Endothelial cell of umbilical vein (primary cell): Measurements from ENCODE around the gene COL6A2. TPM values are rescaled to one million over a fixed set of nuclear protein-coding genes. Genes with fewer than 3 reads are reported as not detected.

Experiments used
- BruUV-seq: library from RNA; stranded (reverse); fragments of 400-500 nt; replicated peaks from 2 replicates; lab custom pipeline; 2021; lab: Mats Ljungman, UMichigan
- CTCF ChIA-PET: fragments of 300-600, 350-600 bp; sonication (Branson Sonifier 250); formaldehyde crosslinking; loops from one replicate; lab custom pipeline; 2021; ENCODE audit warnings: antibody characterized with exemption, inconsistent platforms; lab: Charles Lee
- POLR2A ChIA-PET: fragments of 300-600, 350-600 bp; sonication (Branson Sonifier 250); formaldehyde crosslinking; loops from one replicate; lab custom pipeline; 2021; ENCODE audit warnings: antibody characterized with exemption, inconsistent platforms; lab: Charles Lee
- DNase-seq: peaks from one replicate; pipeline ENCODE4 v3.0.0-alpha.2; 2011; ENCODE audit warnings: low read depth, low spot score
- FAIRE-seq: peaks from 2 replicates; lab custom pipeline; 2011; peaks lifted over from hg19 to GRCh38; lab: Jason Lieb, UNC
- H2AFZ ChIP-seq: 2 replicates; pipeline ENCODE4 v1.6.0; 2012; ENCODE audit warnings: low read depth, low read length, control low read depth, inconsistent platforms
- H3K27ac ChIP-seq: 2 replicates; pipeline ENCODE4 v1.5.1; 2011; ENCODE audit warnings: low read depth, mild to moderate bottlenecking, control low read depth, low read length, moderate library complexity; ENCODE audit not compliant: insufficient read depth
- H3K27me3 ChIP-seq, 2 experiments: 2 replicates each; pipeline versions ENCODE4 v1.6.0 to v1.6.1; 2011; ENCODE audit warnings: low read length in 2 of 2, mixed read lengths in 1 of 2; ENCODE audit not compliant: control insufficient read depth in 2 of 2, insufficient read depth in 2 of 2
- H3K36me3 ChIP-seq, 2 experiments: 2 replicates in 1 of 2; 3 replicates in 1 of 2; pipeline ENCODE4 v1.5.1; 2011; ENCODE audit warnings: low read length in 2 of 2, mild to moderate bottlenecking in 1 of 2, moderate library complexity in 1 of 2; ENCODE audit not compliant: control insufficient read depth in 2 of 2, insufficient read depth in 2 of 2; ENCODE audit errors: extremely low read depth in 1 of 2
- H3K4me1 ChIP-seq: 3 replicates; pipeline ENCODE4 v1.5.1; 2011; ENCODE audit warnings: mild to moderate bottlenecking, low read length; ENCODE audit not compliant: control insufficient read depth, insufficient read depth; ENCODE audit errors: extremely low read depth
- H3K4me2 ChIP-seq: 2 replicates; pipeline ENCODE4 v1.6.1; 2011; ENCODE audit warnings: low read length, control low read depth, mixed read lengths; ENCODE audit not compliant: insufficient read depth
- H3K4me3 ChIP-seq, 3 experiments: fragments of 200-600 bp in 1 of 3; sonication (generic), shearing (Covaris generic) in 1 of 3; replicated peaks in 1 of 3; 2 replicates each; pipeline ENCODE4 v1.5.1; 2011 to 2016; ENCODE audit warnings: control low read depth in 3 of 3, low read length in 3 of 3, mild to moderate bottlenecking in 2 of 3, inconsistent platforms in 1 of 3, low read depth in 1 of 3, moderate library complexity in 1 of 3; ENCODE audit not compliant: insufficient read depth in 1 of 3
- H3K79me2 ChIP-seq: 2 replicates; pipeline ENCODE4 v1.6.0; 2012; ENCODE audit warnings: low read length, inconsistent platforms; ENCODE audit not compliant: control insufficient read depth, insufficient read depth
- H3K9ac ChIP-seq: replicated peaks from 2 replicates; pipeline ENCODE3; 2011; ENCODE audit warnings: low read length, control low read depth; ENCODE audit not compliant: insufficient read depth; ENCODE audit errors: extremely low read depth
- H3K9me1 ChIP-seq: replicated peaks from 3 replicates; pipeline ENCODE4 v1.6.0; 2011; ENCODE audit warnings: mild to moderate bottlenecking, low read length; ENCODE audit not compliant: control insufficient read depth, insufficient read depth; ENCODE audit errors: extremely low read depth
- H3K9me3 ChIP-seq: replicated peaks from 2 replicates; pipeline ENCODE4 v1.5.1; 2012; ENCODE audit warnings: low read length, inconsistent platforms; ENCODE audit not compliant: control insufficient read depth, insufficient read depth
- H4K20me1 ChIP-seq: replicated peaks from 2 replicates; pipeline ENCODE3; 2011; ENCODE audit warnings: mild to moderate bottlenecking, low read length; ENCODE audit not compliant: control insufficient read depth, insufficient read depth; ENCODE audit errors: extremely low read depth
- CTCF ChIP-seq, 2 donors: IDR thresholded peaks; 1 replicate in 1 of 2; 2 replicates in 1 of 2; pipeline ENCODE4 v1.5.1; 2011; ENCODE audit warnings: low read length in 2 of 2, mild to moderate bottlenecking in 2 of 2, moderate library complexity in 2 of 2, control low read depth in 1 of 2, inconsistent platforms in 1 of 2, low read depth in 1 of 2; ENCODE audit not compliant: insufficient read depth in 1 of 2; ENCODE audit errors: extremely low read depth in 1 of 2
- EZH2 ChIP-seq: IDR thresholded peaks from 2 replicates; pipeline ENCODE4 v1.6.1; 2012; ENCODE audit warnings: borderline replicate concordance, low read depth, mild to moderate bottlenecking, moderate library complexity, low read length, inconsistent platforms; ENCODE audit not compliant: severe bottlenecking
- FOS ChIP-seq: IDR thresholded peaks from 2 replicates; pipeline ENCODE4 v1.6.1; 2011; ENCODE audit warnings: mild to moderate bottlenecking, low read length, moderate library complexity, borderline replicate concordance; ENCODE audit not compliant: insufficient read depth
- GATA2 ChIP-seq: IDR thresholded peaks from 2 replicates; pipeline ENCODE4 v1.7.0; 2011; ENCODE audit warnings: low read depth, mild to moderate bottlenecking, moderate library complexity, mixed read lengths, low read length; ENCODE audit not compliant: insufficient read length, insufficient read depth
- JUN ChIP-seq: IDR thresholded peaks from 2 replicates; pipeline ENCODE4 v1.6.1; 2011; ENCODE audit warnings: borderline replicate concordance, low read depth; ENCODE audit not compliant: insufficient read length, insufficient read depth
- MAX ChIP-seq: IDR thresholded peaks from 2 replicates; pipeline ENCODE4 v1.6.1; 2011; ENCODE audit not compliant: insufficient read depth, insufficient read length
- MYC ChIP-seq: IDR thresholded peaks from one replicate; pipeline ENCODE4 v1.6.1; 2011; ENCODE audit warnings: mild to moderate bottlenecking, low read depth, low read length
- POLR2A ChIP-seq: IDR thresholded peaks from 2 replicates; pipeline ENCODE4 v1.6.1; 2012; ENCODE audit warnings: low read depth, mild to moderate bottlenecking, control low read depth, low read length
- POLR2AphosphoS5 ChIP-seq: IDR thresholded peaks from 2 replicates; pipeline ENCODE4 v1.6.1; 2012; ENCODE audit warnings: low read depth, mild to moderate bottlenecking, control low read depth, low read length, moderate library complexity; ENCODE audit not compliant: insufficient read depth
- dilution Hi-C: fragments of 300-500 bp; cut with MboI; formaldehyde crosslinking; loops from one replicate; pipeline ENCODE4 v1.15.0; 2019; ENCODE audit warnings: low sequenced_read_pairs; ENCODE audit not compliant: extremely low pct_ligation_motif_present
- intact Hi-C: fragments of 100-400 bp; cut with micrococcal nuclease; formaldehyde crosslinking; loops from one replicate; pipeline ENCODE4 v1.10.0; 2022
- polyA plus RNA-seq, 4 experiments: library from polyadenylated mRNA; depleted of rRNA in 3 of 4; stranded (reverse) in 3 of 4; unstranded in 1 of 4; fragments of >200 nt; gene quantifications; 2 replicates each; pipeline versions ENCODE4 v1.2.1 to v1.2.3, GENCODE V29; 2011 to 2012; ENCODE audit warnings: missing spikeins in 1 of 4
- total RNA-seq: library from RNA; stranded (reverse); gene quantifications from 2 replicates; pipeline ENCODE4 v1.2.3, GENCODE V29; 2021

Gene COL6A2
- total and polyA plus RNA-seq, 2 donors (not counting 3 experiments of a cell fraction or from before 2014, with no cell fraction given), result 3.4 to 6.1 TPM

GRCh38 chr21:46124926-46125845 lies 27.3 kb downstream of the COL6A2 start:
- intact Hi-C loops (no loop called here), dilution Hi-C loops (no loop called here)
- no peaks in the 10 kb centered on the region for H3K9me1 ChIP-seq
- CTCF ChIA-PET, result no interaction called here
- H3K4me3 ChIP-seq, result no peak overlapping the region
- BruUV-seq, result no TSS peak
- no peak overlapping the region for H3K27ac ChIP-seq
- DNase-seq (no peak), FAIRE-seq (no peak)
- H2AFZ ChIP-seq, result no peak overlapping the region
- no peaks in the 10 kb centered on the region for H3K4me1 ChIP-seq
- POLR2A ChIA-PET, result no interaction called here
- H3K36me3 ChIP-seq, result no peaks in the 10 kb centered on the region
- H3K9me3 ChIP-seq, result no peaks in the 10 kb centered on the region
- no peaks in the 10 kb centered on the region for H3K79me2 ChIP-seq
- H4K20me1 ChIP-seq, result no peaks in the 10 kb centered on the region
- H3K27me3 ChIP-seq, result no peaks in the 10 kb centered on the region
- H3K4me2 ChIP-seq, result no peak overlapping the region
- no peak overlapping the region for H3K9ac ChIP-seq
- TF ChIP-seq POLR2A (no peak), MYC (no peak), JUN (no peak), CTCF (IDR thresholded peaks at IDR 0.05; ENCODE audit: extremely low read depth in 1 of 2, insufficient read depth in 1 of 2, low read depth in 1 of 2, low read length in 2 of 2) (no peak), EZH2 (no peak), GATA2 (no peak), MAX (no peak), FOS (no peak), POLR2AphosphoS5 (no peak)
